Neural cell (in vitro differentiated cells): ENCODE data around the gene PRCC. TPM values are rescaled to one million over a fixed set of nuclear protein-coding genes. Genes with fewer than 3 reads are reported as not detected.

ENCODE experiments used
- H2AFZ ChIP-seq: fragments of 200-600, 300-800 bp; sonication (generic), shearing (Covaris generic); 2 replicates; pipeline ENCODE4 v1.6.0; 2014; ENCODE audit warnings: low read depth, mild to moderate bottlenecking, antibody characterized with exemption, low read length, moderate library complexity
- H3F3A ChIP-seq: fragments of 200-600 bp; shearing (Covaris generic); 2 replicates; pipeline ENCODE4 v1.6.1; 2016; ENCODE audit warnings: mild to moderate bottlenecking, moderate library complexity, mixed read lengths, antibody characterized with exemption, low read length; ENCODE audit not compliant: insufficient read depth, poor library complexity, severe bottlenecking
- H3K27ac ChIP-seq: fragments of 200-600, 300-800 bp; sonication (generic), shearing (Covaris generic); 2 replicates; pipeline ENCODE4 v1.5.1; 2014; ENCODE audit warnings: mild to moderate bottlenecking, low read length, moderate library complexity
- H3K27me3 ChIP-seq: fragments of 300-800, 200-600 bp; sonication (generic), shearing (Covaris generic); 2 replicates; pipeline ENCODE4 v1.6.0; 2014; ENCODE audit warnings: mild to moderate bottlenecking, low read depth, low read length, moderate library complexity; ENCODE audit not compliant: insufficient read depth
- H3K36me3 ChIP-seq: fragments of 300-800, 200-600 bp; sonication (generic), shearing (Covaris generic); 2 replicates; pipeline ENCODE4 v1.5.1; 2014; ENCODE audit warnings: mild to moderate bottlenecking, antibody characterized with exemption, low read length, moderate library complexity; ENCODE audit not compliant: insufficient read depth
- H3K4me2 ChIP-seq: fragments of 300-800, 200-600 bp; sonication (generic), shearing (Covaris generic); 2 replicates; pipeline ENCODE4 v1.6.0; 2014; ENCODE audit warnings: mild to moderate bottlenecking, low read length
- H3K4me3 ChIP-seq: fragments of 300-800, 200-600 bp; sonication (generic), shearing (Covaris generic); 2 replicates; pipeline ENCODE4 v1.5.1; 2014; ENCODE audit warnings: mild to moderate bottlenecking, low read length, moderate library complexity
- H3K79me2 ChIP-seq: fragments of 200-600 bp; shearing (Covaris generic); replicated peaks from 2 replicates; pipeline ENCODE4 v1.6.0; 2014; ENCODE audit warnings: mild to moderate bottlenecking, low read length, moderate library complexity; ENCODE audit not compliant: insufficient read depth
- H3K9ac ChIP-seq: fragments of 300-800, 200-600 bp; sonication (generic), shearing (Covaris generic); 2 replicates; pipeline ENCODE4 v1.6.1; 2016; ENCODE audit warnings: mild to moderate bottlenecking, low read length, mixed read lengths
- H3K9me2 ChIP-seq: fragments of 200-600 bp; shearing (Covaris generic); 2 replicates; pipeline ENCODE4 v1.6.1; 2016; ENCODE audit warnings: mild to moderate bottlenecking, low read length, mixed read lengths; ENCODE audit not compliant: insufficient read depth
- H3K9me3 ChIP-seq: fragments of 200-600, 300-800 bp; sonication (generic), shearing (Covaris generic); 2 replicates; pipeline ENCODE4 v1.6.1; 2016; ENCODE audit warnings: mild to moderate bottlenecking, mixed run types, low read length, moderate library complexity, mixed read lengths
- H4K20me1 ChIP-seq: fragments of 200-600 bp; shearing (Covaris generic); 2 replicates; pipeline ENCODE4 v1.6.1; 2016; ENCODE audit warnings: mild to moderate bottlenecking, mixed run types; ENCODE audit not compliant: insufficient read depth
- CTCF ChIP-seq: fragments of 450-650 bp; IDR thresholded peaks from 2 replicates; pipeline ENCODE4 v1.5.1; 2014; ENCODE audit warnings: antibody characterized with exemption, mild to moderate bottlenecking, moderate library complexity; ENCODE audit not compliant: poor library complexity, severe bottlenecking
- EP300 ChIP-seq: fragments of 450-650 bp; conservative IDR thresholded peaks from 2 replicates; pipeline ENCODE4 v1.6.1; 2014; ENCODE audit warnings: antibody characterized with exemption, mild to moderate bottlenecking, moderate library complexity; ENCODE audit not compliant: poor library complexity, severe bottlenecking
- EZH2 ChIP-seq: fragments of 200-600, 300-800 bp; shearing (Covaris generic), sonication (generic); IDR thresholded peaks from 2 replicates; pipeline ENCODE4 v1.6.1; 2014; ENCODE audit warnings: antibody characterized with exemption, low read length, borderline replicate concordance, mild to moderate bottlenecking; ENCODE audit not compliant: insufficient read depth, poor library complexity, severe bottlenecking
- MXI1 ChIP-seq: fragments of 450-650 bp; conservative IDR thresholded peaks from 2 replicates; pipeline ENCODE4 v1.6.1; 2014; ENCODE audit warnings: antibody characterized with exemption, mild to moderate bottlenecking; ENCODE audit not compliant: poor library complexity, severe bottlenecking
- POLR2AphosphoS5 ChIP-seq: IDR thresholded peaks from 2 replicates; pipeline ENCODE4 v1.6.1; 2012
- RAD21 ChIP-seq: fragments of 450-650 bp; conservative IDR thresholded peaks from 2 replicates; pipeline ENCODE4 v1.6.1; 2014; ENCODE audit warnings: antibody characterized with exemption, mild to moderate bottlenecking, moderate library complexity
- REST ChIP-seq: IDR thresholded peaks from 2 replicates; pipeline ENCODE4 v1.6.1; 2012; ENCODE audit warnings: borderline replicate concordance
- SMC3 ChIP-seq: fragments of 450-650 bp; conservative IDR thresholded peaks from 2 replicates; pipeline ENCODE4 v1.6.1; 2014; ENCODE audit warnings: antibody characterized with exemption, mild to moderate bottlenecking, moderate library complexity; ENCODE audit not compliant: poor library complexity
- TAF1 ChIP-seq: IDR thresholded peaks from 2 replicates; pipeline ENCODE4 v1.6.1; 2012; ENCODE audit warnings: low read depth
- polyA plus RNA-seq: library from polyadenylated mRNA; depleted of rRNA; stranded (reverse); fragments of >200 nt; gene quantifications from 2 replicates; pipeline ENCODE4 v1.2.3, GENCODE V29; 2014

PRCC gene
- polyA plus RNA-seq, 1 donor from 2014 or later = 17.5 TPM

- peaks cover 67% of the 10 kb centered on the region for H3K27me3 ChIP-seq
- no peak overlapping the region for H3K9ac ChIP-seq
- no peak overlapping the region for H3K27ac ChIP-seq
- H4K20me1 ChIP-seq = no peaks in the 10 kb centered on the region
- no peak overlapping the region for H3K4me3 ChIP-seq
- no peak overlapping the region for H3K4me2 ChIP-seq
- H3F3A ChIP-seq = no peaks in the 10 kb centered on the region
- no peaks in the 10 kb centered on the region for H3K9me3 ChIP-seq
- H3K36me3 ChIP-seq = no peaks in the 10 kb centered on the region
- no peak overlapping the region for H2AFZ ChIP-seq
- H3K79me2 ChIP-seq = no peaks in the 10 kb centered on the region
- no peak for TF ChIP-seq REST
- TF ChIP-seq CTCF = no peak
- no peak for TF ChIP-seq RAD21
- no peak for TF ChIP-seq SMC3
- TF ChIP-seq POLR2AphosphoS5 = no peak
- no peak for TF ChIP-seq EZH2
- TF ChIP-seq MXI1 = no peak
- H3K9me2 ChIP-seq = no peaks in the 10 kb centered on the region
These were observed 77.3 kb downstream of the PRCC start for GRCh38 chr1:156844638-156845037.

- H3K9ac ChIP-seq = no peak overlapping the region
- no peaks in the 10 kb centered on the region for H3K9me3 ChIP-seq
- no peaks in the 10 kb centered on the region for H3K9me2 ChIP-seq
- no peaks in the 10 kb centered on the region for H4K20me1 ChIP-seq
- H3K4me2 ChIP-seq = no peak overlapping the region
- H3K79me2 ChIP-seq = no peaks in the 10 kb centered on the region
- no peak overlapping the region for H3K4me3 ChIP-seq
- peaks cover 70% of the 10 kb centered on the region for H3K27me3 ChIP-seq
- no peak for TF ChIP-seq CTCF
- no peak for TF ChIP-seq MXI1
- no peak for TF ChIP-seq TAF1
- no peak for TF ChIP-seq RAD21
- TF ChIP-seq SMC3 = no peak
- no peak for TF ChIP-seq EZH2
- TF ChIP-seq REST = no peak
- no peak for TF ChIP-seq EP300
- TF ChIP-seq POLR2AphosphoS5 = no peak
- no peak overlapping the region for H3K27ac ChIP-seq
- H2AFZ ChIP-seq = no peak overlapping the region
- no peaks in the 10 kb centered on the region for H3F3A ChIP-seq
- H3K36me3 ChIP-seq = no peaks in the 10 kb centered on the region
These were observed 78.0 kb downstream of the PRCC start for GRCh38 chr1:156845055-156845952.
